Measurements from ENCODE around the gene BMP6.
"Not testable (repeated sequence)": the region's sequence is repeated elsewhere in the genome, so short reads cannot be mapped to it uniquely, and the experiment has no call there.

The BMP6 gene

GRCh38 chr6:7786214-7786661 is 60.3 kb downstream of the BMP6 start:
- FAIRE-seq: no peak
- no peak for DNase-seq (ENCODE audit: low spot score)

DNA sequence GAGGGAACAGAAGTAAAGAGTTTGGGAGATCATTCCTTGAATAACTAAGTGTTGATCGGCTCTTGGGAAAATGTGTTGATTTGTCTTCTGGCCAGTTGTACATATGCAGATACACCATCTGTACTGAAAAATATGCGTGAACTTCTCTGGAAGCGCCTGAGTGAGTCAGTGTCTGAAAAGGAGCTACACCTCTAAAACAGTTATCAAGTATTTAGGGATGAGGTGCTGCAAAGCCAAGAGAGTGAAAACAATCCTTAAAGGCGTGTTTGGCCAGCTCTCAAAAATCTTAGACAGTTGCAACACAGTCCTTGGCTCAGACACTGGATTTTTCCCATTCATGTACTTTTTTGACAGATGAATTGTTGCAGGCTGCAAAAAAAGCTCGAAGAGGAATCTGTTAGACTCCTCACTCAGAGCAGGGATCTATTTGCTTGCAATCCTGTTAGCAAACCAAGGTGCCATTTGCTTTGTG is 61.3 kb downstream of the BMP6 start:
- DNase-seq (ENCODE audit: low spot score) (no peak), FAIRE-seq (no peak)

- FAIRE-seq: no peak
- DNase-seq (ENCODE audit: low spot score): no peak
Measured at GRCh38 chr6:7787731-7788130, 61.8 kb downstream of the BMP6 start.

- DNase-seq (ENCODE audit: low spot score) (no peak), FAIRE-seq (no peak)
Measured at GRCh38 chr6:7794509-7794908, 68.6 kb downstream of the BMP6 start.

GRCh38 chr6:7797386-7797785 is 71.5 kb downstream of the BMP6 start:
- FAIRE-seq: no peak

DNA sequence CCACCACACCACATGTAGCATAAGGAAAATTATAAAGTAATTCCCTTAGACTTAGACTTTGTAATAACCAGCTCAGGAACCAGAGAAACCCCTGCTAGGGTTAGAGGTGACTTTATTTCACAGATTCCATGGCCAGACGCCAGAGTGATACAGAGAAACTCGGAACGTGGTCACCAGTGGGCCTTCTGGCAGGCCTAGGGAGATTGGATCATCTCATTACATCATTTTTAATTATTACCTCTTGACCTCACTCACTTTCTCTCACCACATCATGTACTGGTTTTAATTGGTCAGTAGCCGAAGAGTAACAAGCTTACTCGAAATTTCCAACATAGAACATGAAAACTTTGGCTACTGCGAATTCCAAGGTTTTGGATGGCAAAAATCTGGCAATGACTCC is 72.9 kb downstream of the BMP6 start:
- DNase-seq (ENCODE audit: low spot score): no peak
- FAIRE-seq: no peak

More at GRCh38 chr6:7797386-7797785, 71.5 kb downstream of the BMP6 start:
- no peak for DNase-seq (ENCODE audit: low spot score)

GRCh38 chr6:7802662-7803061 is 76.8 kb downstream of the BMP6 start:
- DNase-seq (ENCODE audit: low spot score): no peak
- FAIRE-seq: no peak

- FAIRE-seq (no peak), DNase-seq (ENCODE audit: low spot score) (no peak)
Measured at GRCh38 chr6:7803214-7803613, 77.3 kb downstream of the BMP6 start.

GRCh38 chr6:7805078-7805849 is 79.4 kb downstream of the BMP6 start:
- no peak for FAIRE-seq
- no peak for DNase-seq (ENCODE audit: low spot score)

- FAIRE-seq (no peak), DNase-seq (ENCODE audit: low spot score) (no peak)
Measured at GRCh38 chr6:7805850-7806214, 79.9 kb downstream of the BMP6 start.

DNA sequence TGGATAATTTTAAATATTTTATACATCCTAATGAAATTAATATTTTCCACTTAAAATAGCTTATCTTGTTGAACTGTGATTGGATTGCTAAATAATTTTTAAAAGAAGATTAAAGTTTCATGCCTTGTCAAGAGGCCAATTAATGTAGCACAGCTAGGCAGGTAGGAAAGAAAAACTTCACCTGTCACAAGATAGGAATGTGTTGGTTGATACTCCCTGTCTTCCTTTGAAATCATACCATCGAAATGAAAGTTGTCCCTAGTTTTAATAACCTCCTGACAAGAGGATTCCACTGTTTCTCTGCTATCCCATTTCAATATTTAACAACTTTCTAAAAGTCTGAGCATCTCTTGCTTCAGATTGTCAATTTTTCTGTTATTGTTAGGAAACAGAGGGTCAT is 80.8 kb downstream of the BMP6 start:
- DNase-seq (ENCODE audit: low spot score) (no peak), FAIRE-seq (no peak)

GRCh38 chr6:7809346-7809745 is 83.4 kb downstream of the BMP6 start:
- DNase-seq (ENCODE audit: low spot score) (no peak), FAIRE-seq (no peak)

DNA sequence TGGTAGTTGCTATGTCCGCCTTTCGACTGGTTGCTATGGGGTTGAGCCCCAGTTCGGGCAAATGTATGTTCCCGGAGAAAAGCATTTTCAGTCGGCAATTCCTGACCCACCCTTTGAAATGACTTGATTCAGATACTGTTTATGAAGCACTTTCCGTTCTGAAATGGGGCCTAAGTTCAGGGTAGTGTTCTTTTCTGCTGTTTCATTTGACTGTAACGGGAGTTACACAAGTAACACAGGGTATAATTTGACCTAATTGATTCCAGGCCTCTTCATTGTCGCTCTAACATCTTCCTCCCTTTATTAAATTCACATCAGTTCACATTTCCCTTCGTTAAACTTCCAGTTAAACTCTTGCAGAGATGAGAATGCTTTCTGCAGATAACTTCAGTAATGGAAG is 85.5 kb downstream of the BMP6 start:
- FAIRE-seq (no peak), DNase-seq (ENCODE audit: low spot score) (no peak)

- FAIRE-seq (no peak), DNase-seq (ENCODE audit: low spot score) (no peak)
Measured at GRCh38 chr6:7812623-7813022, 86.7 kb downstream of the BMP6 start.

DNA sequence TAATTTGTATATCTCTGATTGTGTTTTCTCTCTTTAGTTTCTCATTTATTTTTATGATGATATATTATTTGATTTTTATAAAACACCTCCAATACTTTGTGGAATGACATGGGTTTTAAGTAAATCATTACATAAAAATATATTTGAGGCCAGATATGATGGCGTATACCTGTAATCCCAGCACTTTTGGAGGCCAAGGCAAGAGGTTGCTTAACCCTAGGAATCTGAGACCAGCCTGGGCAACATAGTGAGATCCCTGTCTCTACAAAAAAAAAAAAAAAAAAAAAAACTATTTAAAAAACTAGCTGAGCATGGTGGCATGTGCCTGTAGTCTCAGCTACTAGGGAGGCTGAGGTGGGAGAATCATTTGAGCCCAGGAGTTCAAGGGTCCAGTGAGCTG is 87.3 kb downstream of the BMP6 start:
- FAIRE-seq: no peak

GRCh38 chr6:7813704-7814103 is 87.8 kb downstream of the BMP6 start:
- DNase-seq (ENCODE audit: low spot score): no peak

More for the DNA sequence above, 87.3 kb downstream of the BMP6 start:
- no peak for DNase-seq (ENCODE audit: low spot score)

GRCh38 chr6:7815716-7816115 is 89.8 kb downstream of the BMP6 start:
- no peak for FAIRE-seq
- no peak for DNase-seq (ENCODE audit: low spot score)

More at GRCh38 chr6:7813704-7814103, 87.8 kb downstream of the BMP6 start:
- no peak for FAIRE-seq

GRCh38 chr6:7817184-7817583 is 91.3 kb downstream of the BMP6 start:
- FAIRE-seq; DNase-seq (ENCODE audit: low spot score): not testable (repeated sequence)

DNA sequence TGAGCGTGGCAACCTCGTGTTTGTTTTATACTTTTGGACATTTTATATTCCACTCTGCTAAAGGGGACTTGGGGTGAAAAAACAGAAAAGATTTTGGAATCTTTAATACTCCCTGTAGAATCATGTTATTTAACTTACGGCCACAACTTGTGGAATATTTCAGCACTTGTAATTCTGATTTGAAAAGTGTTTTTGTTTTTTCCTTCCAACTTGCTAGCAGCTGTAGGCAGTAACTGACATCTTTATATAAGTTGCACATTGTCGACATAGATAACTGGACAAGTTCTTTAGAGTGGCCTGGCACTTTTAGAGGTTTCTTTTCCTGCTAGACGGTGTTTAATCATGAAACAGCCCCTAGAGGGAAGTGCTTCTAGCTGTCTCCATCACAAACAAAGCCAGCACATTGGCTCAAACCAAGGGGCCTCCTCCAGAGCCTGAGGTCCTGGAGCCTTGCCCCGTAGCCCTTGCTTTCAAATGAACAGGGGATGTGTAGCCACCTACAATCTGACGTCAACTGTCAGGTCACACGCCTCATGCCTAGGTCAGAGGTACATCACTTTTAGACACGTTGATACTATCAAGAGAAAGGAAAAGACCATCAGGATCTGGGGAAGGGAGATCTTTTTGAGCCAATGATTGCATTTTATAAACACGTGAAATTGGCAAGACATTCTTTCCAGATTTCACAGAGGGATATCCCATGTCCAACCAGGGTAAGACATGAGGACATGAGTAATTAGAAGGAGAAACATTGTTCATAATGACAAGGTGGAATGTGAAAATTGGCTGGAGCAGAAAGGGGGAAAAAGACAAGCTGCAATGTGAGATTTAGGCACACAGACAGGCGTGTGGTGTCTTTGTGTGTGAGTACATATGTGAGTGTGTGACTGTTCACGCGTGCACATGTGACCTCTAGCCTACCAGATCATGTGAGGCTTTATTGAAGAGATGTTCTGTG is 92.6 kb downstream of the BMP6 start:
- DNase-seq (ENCODE audit: low spot score) (no peak), FAIRE-seq (no peak)

- DNase-seq (ENCODE audit: low spot score): no peak
- no peak for FAIRE-seq
Measured at GRCh38 chr6:7819431-7820015, 93.6 kb downstream of the BMP6 start.

DNA sequence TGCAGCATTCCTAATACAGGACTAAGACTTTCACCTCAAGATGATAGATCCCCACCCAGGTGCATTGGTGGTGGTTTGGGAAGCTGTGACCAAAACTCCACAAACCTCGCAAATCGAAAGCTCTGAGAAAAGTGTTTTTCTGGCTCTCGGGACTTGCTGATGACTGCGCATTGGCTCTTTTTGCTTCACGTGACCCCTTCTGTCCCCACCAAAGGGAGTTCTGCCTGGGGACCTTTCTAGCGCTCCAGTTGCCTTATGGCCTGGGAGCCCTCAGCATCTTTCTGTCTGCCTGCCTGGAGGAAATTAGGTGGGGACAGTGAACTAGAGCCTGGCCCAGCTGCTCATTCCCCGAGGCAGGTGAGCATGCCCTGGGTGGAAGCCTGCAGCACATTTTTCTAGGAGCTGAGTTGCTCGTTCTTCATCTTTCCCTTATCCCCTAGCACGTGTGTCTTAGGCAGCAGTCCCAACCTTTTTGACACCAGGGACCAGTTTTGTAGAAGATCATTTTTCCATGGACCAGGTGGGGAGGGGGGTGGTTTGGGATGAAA is 94.5 kb downstream of the BMP6 start:
- DNase-seq (ENCODE audit: low spot score) (no peak), FAIRE-seq (no peak)

DNA sequence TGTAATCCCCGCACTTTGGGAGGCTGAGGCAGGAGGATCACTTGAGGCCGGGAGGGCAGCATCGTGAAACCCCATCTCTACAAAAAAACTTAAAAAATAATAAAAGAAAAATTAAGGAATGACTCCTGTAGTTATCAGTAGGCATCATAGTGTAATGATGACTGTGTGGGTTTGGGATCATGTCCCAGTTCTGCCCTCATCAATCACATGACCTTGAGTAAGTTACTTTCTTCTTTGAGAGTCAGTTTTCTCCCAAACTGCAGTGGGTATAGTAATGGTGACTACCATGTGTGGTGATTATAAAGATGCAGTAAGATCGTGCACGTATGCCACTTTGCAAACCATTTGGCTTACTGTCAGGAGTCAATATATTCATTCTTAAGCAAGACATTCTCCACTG is 95.5 kb downstream of the BMP6 start:
- FAIRE-seq: no peak
- no peak for DNase-seq (ENCODE audit: low spot score)
